Measurements from ENCODE around the gene TMC4. TPM values are rescaled to one million over a fixed set of nuclear protein-coding genes. Genes with fewer than 3 reads are reported as not detected.

Gene TMC4
- total and polyA plus RNA-seq, 4 donors = 0.23 to 2.4 (median 1.4) TPM

GRCh38 chr19:54173951-54174834, 1.2 kb upstream of the TMC4 start:
- Histone ChIP-seq H3K9ac (ENCODE audit: low read depth in 1 of 2, low read length in 2 of 2) (no peak overlapping the region), H3K27me3 (ENCODE audit: control insufficient read depth in 4 of 4, insufficient read depth in 4 of 4, low read length in 3 of 4) (no peaks in the 10 kb centered on the region), H3K4me3 (ENCODE audit: low read depth in 1 of 3, low read length in 3 of 3) (no peak overlapping the region), H3K36me3 (ENCODE audit: control insufficient read depth in 4 of 4, insufficient read depth in 3 of 4, low read depth in 1 of 4, low read length in 3 of 4) (peaks cover 0 to 6% (median 2%) of the 10 kb centered on the region in 4 donors), H3K4me1 (ENCODE audit: control insufficient read depth in 4 of 4, insufficient read depth in 4 of 4, low read length in 3 of 4) (no peaks in the 10 kb centered on the region), H3K9me3 (ENCODE audit: control insufficient read depth in 4 of 4, low read length in 3 of 4) (no peaks in the 10 kb centered on the region), H3K27ac (ENCODE audit: low read depth in 1 of 2, low read length in 2 of 2) (no peak overlapping the region)
- DNase-seq (ENCODE audit: low spot score) = no peak
- WGBS = 86% methylated on average over 25 of the region's 25 CpGs
- TF ChIP-seq NR2F2 (IDR thresholded peaks at IDR 0.05) (no peak), SP1 (IDR thresholded peaks at IDR 0.05) (no peak), JUND (IDR thresholded peaks at IDR 0.05) (no peak), RAD21 (IDR thresholded peaks at IDR 0.05) (no peak), REST (IDR thresholded peaks at IDR 0.05) (no peak), CTCF (IDR thresholded peaks at IDR 0.05; ENCODE audit: low read depth, low read length, missing input control) (no peak), FOXA2 (IDR thresholded peaks at IDR 0.05) (no peak), ATF3 (IDR thresholded peaks at IDR 0.05) (no peak), HNF4A (conservative IDR thresholded peaks at IDR 0.05) (no peak), EGR1 (IDR thresholded peaks at IDR 0.05; ENCODE audit: low read depth in 2 of 2) (no peak), FOXA1 (IDR thresholded peaks at IDR 0.05) (no peak), MAX (IDR thresholded peaks at IDR 0.05) (no peak), TAF1 (conservative IDR thresholded peaks at IDR 0.05) (no peak), RXRA (IDR thresholded peaks at IDR 0.05) (no peak), YY1 (IDR thresholded peaks at IDR 0.05) (no peak)
- TF ChIP-seq, protein P1, sequence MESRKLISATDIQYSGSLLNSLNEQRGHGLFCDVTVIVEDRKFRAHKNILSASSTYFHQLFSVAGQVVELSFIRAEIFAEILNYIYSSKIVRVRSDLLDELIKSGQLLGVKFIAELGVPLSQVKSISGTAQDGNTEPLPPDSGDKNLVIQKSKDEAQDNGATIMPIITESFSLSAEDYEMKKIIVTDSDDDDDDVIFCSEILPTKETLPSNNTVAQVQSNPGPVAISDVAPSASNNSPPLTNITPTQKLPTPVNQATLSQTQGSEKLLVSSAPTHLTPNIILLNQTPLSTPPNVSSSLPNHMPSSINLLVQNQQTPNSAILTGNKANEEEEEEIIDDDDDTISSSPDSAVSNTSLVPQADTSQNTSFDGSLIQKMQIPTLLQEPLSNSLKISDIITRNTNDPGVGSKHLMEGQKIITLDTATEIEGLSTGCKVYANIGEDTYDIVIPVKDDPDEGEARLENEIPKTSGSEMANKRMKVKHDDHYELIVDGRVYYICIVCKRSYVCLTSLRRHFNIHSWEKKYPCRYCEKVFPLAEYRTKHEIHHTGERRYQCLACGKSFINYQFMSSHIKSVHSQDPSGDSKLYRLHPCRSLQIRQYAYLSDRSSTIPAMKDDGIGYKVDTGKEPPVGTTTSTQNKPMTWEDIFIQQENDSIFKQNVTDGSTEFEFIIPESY (IDR thresholded peaks at IDR 0.05) = no peak
